Keratinocyte (primary cell): ENCODE data around the gene TSHR. TPM values are rescaled to one million over a fixed set of nuclear protein-coding genes. Genes with fewer than 3 reads are reported as not detected.

ENCODE experiments used
- DNase-seq: peaks from one replicate; pipeline ENCODE4 v3.0.0-alpha.2; 2011; ENCODE audit warnings: low read depth, missing footprints, low spot score
- FAIRE-seq: peaks from 2 replicates; lab custom pipeline; 2011; peaks lifted over from hg19 to GRCh38; lab: Jason Lieb, UNC
- H2AFZ ChIP-seq: 2 replicates; pipeline ENCODE4 v1.6.0; 2012; ENCODE audit warnings: low read length, control low read depth, inconsistent platforms; ENCODE audit not compliant: control insufficient read depth
- H3K27ac ChIP-seq: 2 replicates; pipeline ENCODE4 v1.5.1; 2011; ENCODE audit warnings: low read length; ENCODE audit not compliant: control insufficient read depth, insufficient read depth
- H3K27me3 ChIP-seq: 3 replicates; pipeline ENCODE4 v1.6.0; 2011; ENCODE audit warnings: low read length; ENCODE audit not compliant: control insufficient read depth, insufficient read depth; ENCODE audit errors: extremely low read depth
- H3K36me3 ChIP-seq, 2 experiments: 2 replicates in 1 of 2; 3 replicates in 1 of 2; pipeline ENCODE4 v1.5.1; 2011; ENCODE audit warnings: low read length in 2 of 2, mild to moderate bottlenecking in 1 of 2; ENCODE audit not compliant: control insufficient read depth in 2 of 2, insufficient read depth in 2 of 2; ENCODE audit errors: extremely low read depth in 1 of 2
- H3K4me1 ChIP-seq: 3 replicates; pipeline ENCODE4 v1.5.1; 2011; ENCODE audit warnings: low read length; ENCODE audit not compliant: control insufficient read depth, insufficient read depth; ENCODE audit errors: extremely low read depth
- H3K4me2 ChIP-seq: 3 replicates; pipeline ENCODE4 v1.6.0; 2011; ENCODE audit warnings: low read depth, low read length; ENCODE audit not compliant: control insufficient read depth, insufficient read depth; ENCODE audit errors: extremely low read depth
- H3K4me3 ChIP-seq, 3 experiments: fragments of 200-600 bp in 1 of 3; sonication (generic) in 1 of 3; 2 replicates in 2 of 3; 3 replicates in 1 of 3; pipeline ENCODE4 v1.5.1; 2011 to 2016; ENCODE audit warnings: low read length in 3 of 3, mild to moderate bottlenecking in 3 of 3, control low read depth in 2 of 3, inconsistent platforms in 1 of 3, low read depth in 1 of 3, mixed read lengths in 1 of 3, mixed run types in 1 of 3, moderate library complexity in 1 of 3; ENCODE audit not compliant: control insufficient read depth in 2 of 3, insufficient read depth in 2 of 3; ENCODE audit errors: extremely low read depth in 1 of 3
- H3K79me2 ChIP-seq: 2 replicates; pipeline ENCODE4 v1.6.0; 2012; ENCODE audit warnings: low read length; ENCODE audit not compliant: control insufficient read depth, insufficient read depth
- H3K9ac ChIP-seq: 3 replicates; pipeline ENCODE4 v1.6.0; 2011; ENCODE audit warnings: low read length; ENCODE audit not compliant: control insufficient read depth, insufficient read depth; ENCODE audit errors: extremely low read depth
- H3K9me1 ChIP-seq: 3 replicates; pipeline ENCODE4 v1.6.0; 2011; ENCODE audit warnings: low read length; ENCODE audit not compliant: control insufficient read depth, insufficient read depth; ENCODE audit errors: extremely low read depth
- H3K9me3 ChIP-seq: 2 replicates; pipeline ENCODE4 v1.5.1; 2012; ENCODE audit warnings: low read depth, low read length; ENCODE audit not compliant: control insufficient read depth
- H4K20me1 ChIP-seq: 3 replicates; pipeline ENCODE4 v1.6.0; 2011; ENCODE audit warnings: low read length; ENCODE audit not compliant: control insufficient read depth, insufficient read depth; ENCODE audit errors: extremely low read depth
- CTCF ChIP-seq, 3 experiments: IDR thresholded peaks in 1 of 3; conservative IDR thresholded peaks in 1 of 3; optimal IDR thresholded peaks in 1 of 3; 2 replicates in 2 of 3; 3 replicates in 1 of 3; pipeline versions ENCODE3 to v1.5.1; 2011; ENCODE audit warnings: low read length in 3 of 3, mild to moderate bottlenecking in 3 of 3, moderate library complexity in 2 of 3, control low read depth in 1 of 3, inconsistent platforms in 1 of 3; ENCODE audit not compliant: insufficient read depth in 2 of 3; ENCODE audit errors: extremely low read depth in 1 of 3
- EZH2 ChIP-seq: IDR thresholded peaks from one replicate; pipeline ENCODE4 v1.6.1; 2012; ENCODE audit warnings: inconsistent platforms, mild to moderate bottlenecking, low read length, moderate library complexity
- dilution Hi-C: fragments of 300-500 bp; cut with MboI; formaldehyde crosslinking; loops from one replicate; pipeline ENCODE4 v1.7.0; 2020; ENCODE audit warnings: low sequenced_read_pairs; ENCODE audit not compliant: extremely low pct_ligation_motif_present
- polyA plus RNA-seq, 5 experiments: library from polyadenylated mRNA; depleted of rRNA in 3 of 5; stranded (reverse) in 3 of 5; stranded (forward) in 1 of 5; unstranded in 1 of 5; fragments of >200 nt; gene quantifications; 1 replicate in 1 of 5; 2 replicates in 3 of 5; 3 replicates in 1 of 5; pipeline versions ENCODE4 v1.2.1 to v1.2.3, GENCODE V29; 2011 to 2012; ENCODE audit warnings: missing spikeins in 2 of 5, low read depth in 1 of 5, low replicate concordance in 1 of 5

The TSHR gene
- polyA plus RNA-seq, 1 donor (not counting 4 experiments of a cell fraction or from before 2014, with no cell fraction given): 0.03 TPM

DNA sequence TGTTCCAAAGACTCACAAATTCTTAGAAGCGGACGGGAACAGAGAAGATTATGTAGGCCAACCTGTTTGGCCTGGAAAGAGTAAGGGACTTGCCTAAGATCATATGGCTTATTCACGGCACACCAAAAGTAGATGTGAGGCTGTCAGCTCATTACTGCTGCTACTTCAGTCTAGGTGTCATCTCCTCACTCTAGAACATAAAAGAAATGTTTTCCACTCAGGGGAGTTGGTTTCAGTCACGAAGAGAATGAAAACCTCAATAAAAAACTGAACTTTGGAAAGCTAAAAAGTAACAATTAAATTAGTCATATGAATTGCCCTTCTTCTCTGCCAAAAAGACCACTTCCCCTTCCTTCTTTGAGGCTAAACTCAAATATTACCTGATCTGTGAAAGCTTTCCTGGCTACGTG is 13.2 kb upstream of the TSHR start:
- dilution Hi-C loops: no loop called here
- Histone ChIP-seq H3K27me3 (no peaks in the 10 kb centered on the region), H3K4me2 (peak overlapping the region; percentile 81), H4K20me1 (no peaks in the 10 kb centered on the region), H2AFZ (peak overlapping the region; percentile 88), H3K79me2 (peaks cover 11% of the 10 kb centered on the region), H3K4me3 (peak overlapping the region; percentile 33 to 90 (median 74)), H3K9ac (peak overlapping the region; percentile 80), H3K9me1 (no peaks in the 10 kb centered on the region), H3K36me3 (no peaks in the 10 kb centered on the region), H3K9me3 (no peaks in the 10 kb centered on the region), H3K27ac (peak overlapping the region; percentile 59), H3K4me1 (peaks cover 26% of the 10 kb centered on the region)
- DNase-seq (no peak), FAIRE-seq (no peak)
- TF ChIP-seq CTCF (optimal IDR thresholded peaks at IDR 0.05 in 1 of 3, IDR thresholded peaks at IDR 0.05 in 1 of 3, conservative IDR thresholded peaks at IDR 0.05 in 1 of 3; ENCODE audit: extremely low read depth in 1 of 3, insufficient read depth in 2 of 3, low read length in 3 of 3) (no peak), EZH2 (no peak)

GRCh38 chr14:80944861-80945617 is 10.4 kb upstream of the TSHR start:
- DNase-seq (no peak), FAIRE-seq (no peak)
- H3K36me3 ChIP-seq: no peaks in the 10 kb centered on the region
- H3K9me3 ChIP-seq: no peaks in the 10 kb centered on the region
- H3K79me2 ChIP-seq: peaks cover 8% of the 10 kb centered on the region
- TF ChIP-seq CTCF (optimal IDR thresholded peaks at IDR 0.05 in 1 of 3, IDR thresholded peaks at IDR 0.05 in 1 of 3, conservative IDR thresholded peaks at IDR 0.05 in 1 of 3; ENCODE audit: extremely low read depth in 1 of 3, insufficient read depth in 2 of 3, low read length in 3 of 3): no peak
- no peak for TF ChIP-seq EZH2
- H3K4me1 ChIP-seq: peaks cover 27% of the 10 kb centered on the region
- dilution Hi-C loops: no loop called here
- H3K9ac ChIP-seq: no peak overlapping the region
- no peaks in the 10 kb centered on the region for H4K20me1 ChIP-seq
- no peak overlapping the region for H3K4me3 ChIP-seq
- no peak overlapping the region for H3K27ac ChIP-seq
- H3K27me3 ChIP-seq: no peaks in the 10 kb centered on the region
- H3K9me1 ChIP-seq: no peaks in the 10 kb centered on the region
- no peak overlapping the region for H2AFZ ChIP-seq
- no peak overlapping the region for H3K4me2 ChIP-seq
